Activated naive CD4-positive, alpha-beta T cell treated with anti-CD3 and anti-CD28 coated beads for 36 hours (primary cell): ENCODE results near the gene XYLT1. TPM values are rescaled to one million over a fixed set of nuclear protein-coding genes. Genes with fewer than 3 reads are reported as not detected.
A peak's percentile ranks its signal among the peaks of the same experiment; 100 is the strongest.
"Not testable (repeated sequence)": the region's sequence is repeated elsewhere in the genome, so short reads cannot be mapped to it uniquely, and the experiment has no call there.

Experiments used
- CTCF ChIA-PET: fragments of 350-600 bp; sonication (Branson Sonifier 250); formaldehyde crosslinking; loops from one replicate; lab custom pipeline; 2021; ENCODE audit warnings: antibody characterized with exemption; lab: Charles Lee
- DNase-seq: peaks from one replicate; pipeline ENCODE4 v3.0.0-alpha.2; 2020
- H3K27ac Mint-ChIP-seq: one replicate; pipeline ENCODE4 v1.8.0; 2021; ENCODE audit warnings: mild to moderate bottlenecking, mixed read lengths
- H3K27me3 Mint-ChIP-seq: one replicate; pipeline ENCODE4 v1.8.0; 2021; ENCODE audit warnings: low read depth, mixed read lengths
- H3K36me3 Mint-ChIP-seq: one replicate; pipeline ENCODE4 v1.8.0; 2021; ENCODE audit warnings: low read depth, mixed read lengths
- H3K4me1 Mint-ChIP-seq: one replicate; pipeline ENCODE4 v1.8.0; 2021; ENCODE audit warnings: low read depth, mixed read lengths
- H3K4me3 Mint-ChIP-seq: one replicate; pipeline ENCODE4 v1.8.0; 2021; ENCODE audit warnings: mild to moderate bottlenecking, moderate library complexity, mixed read lengths
- H3K9me3 Mint-ChIP-seq: one replicate; pipeline ENCODE4 v1.8.0; 2021; ENCODE audit warnings: mixed read lengths
- intact Hi-C: fragments of 100-400 bp; cut with micrococcal nuclease; formaldehyde crosslinking; loops from one replicate; pipeline ENCODE4 v1.15.1; 2023
- total RNA-seq, 2 experiments: library from RNA; stranded (reverse); gene quantifications; one replicate each; pipeline ENCODE4 v1.2.3, GENCODE V29; 2021

Gene XYLT1
- total RNA-seq, 2 experiments from 2014 or later, result 3.3 to 4.5 TPM

- Mint-ChIP-seq H3K4me1 (peaks cover 74% of the 10 kb centered on the region), H3K4me3 (no peak overlapping the region), H3K27me3 (no peaks in the 10 kb centered on the region), H3K36me3 (no peaks in the 10 kb centered on the region), H3K27ac (no peak overlapping the region), H3K9me3 (no peaks in the 10 kb centered on the region)
- intact Hi-C loops, result loop anchor here (5.0 kb wide), 1 partner anchor 71 kb away; no protein-coding TSS in a partner anchor
- no peak for DNase-seq
- CTCF ChIA-PET, result no interaction called here
Measured at GRCh38 chr16:17343728-17344127, 127.0 kb downstream of the XYLT1 start.

GRCh38 chr16:17343028-17343427 is 127.7 kb downstream of the XYLT1 start:
- Mint-ChIP-seq H3K27me3 (no peaks in the 10 kb centered on the region), H3K36me3 (no peaks in the 10 kb centered on the region), H3K27ac (no peak overlapping the region), H3K4me3 (no peak overlapping the region), H3K4me1 (peaks cover 70% of the 10 kb centered on the region), H3K9me3 (no peaks in the 10 kb centered on the region)
- peak; percentile 58 for DNase-seq
- intact Hi-C loops, result loop anchor here (5.0 kb wide), 1 partner anchor 71 kb away; no protein-coding TSS in a partner anchor
- CTCF ChIA-PET, result interaction anchor here (0.6 kb wide), 1 partner anchor 106 kb away, joined by 7 read pairs; no protein-coding TSS in a partner anchor

- peaks cover 62% of the 10 kb centered on the region for H3K4me1 Mint-ChIP-seq
- no peak overlapping the region for H3K4me3 Mint-ChIP-seq
- CTCF ChIA-PET, result no interaction called here
- no peak for DNase-seq
- intact Hi-C loops, result loop anchor here (5.0 kb wide), 1 partner anchor 70 kb away; no protein-coding TSS in a partner anchor
- no peak overlapping the region for H3K27ac Mint-ChIP-seq
- no peaks in the 10 kb centered on the region for H3K36me3 Mint-ChIP-seq
- no peaks in the 10 kb centered on the region for H3K27me3 Mint-ChIP-seq
- H3K9me3 Mint-ChIP-seq, result no peaks in the 10 kb centered on the region
Measured at GRCh38 chr16:17342031-17342430, 128.7 kb downstream of the XYLT1 start.

- Mint-ChIP-seq H3K4me3 (no peak overlapping the region), H3K9me3 (no peaks in the 10 kb centered on the region), H3K36me3 (peaks cover 1% of the 10 kb centered on the region), H3K27ac (no peak overlapping the region), H3K27me3 (no peaks in the 10 kb centered on the region), H3K4me1 (peaks cover 53% of the 10 kb centered on the region)
- intact Hi-C loops, result loop anchor here (5.0 kb wide), 1 partner anchor 69 kb away; no protein-coding TSS in a partner anchor
- CTCF ChIA-PET, result no interaction called here
- no peak for DNase-seq
Measured at GRCh38 chr16:17340804-17341203, 130.0 kb downstream of the XYLT1 start.

- Mint-ChIP-seq H3K9me3 (no peaks in the 10 kb centered on the region), H3K27ac (no peak overlapping the region), H3K4me3 (no peak overlapping the region), H3K27me3 (no peaks in the 10 kb centered on the region), H3K4me1 (peaks cover 50% of the 10 kb centered on the region), H3K36me3 (peaks cover 1% of the 10 kb centered on the region)
- CTCF ChIA-PET, result interaction anchor here (0.6 to 0.7 kb wide), 2 partner anchors 79 to 106 kb away, joined by 3 read pairs; no protein-coding TSS in a partner anchor
- no peak for DNase-seq
- intact Hi-C loops, result loop anchor here (5.0 kb wide), 1 partner anchor 68 kb away; no protein-coding TSS in a partner anchor
Measured at GRCh38 chr16:17339764-17340541, 130.8 kb downstream of the XYLT1 start.

- peaks cover 1% of the 10 kb centered on the region for H3K36me3 Mint-ChIP-seq
- no peak overlapping the region for H3K27ac Mint-ChIP-seq
- CTCF ChIA-PET, result interaction anchor here (0.6 kb wide), 1 partner anchor 140 kb away, joined by 3 read pairs; no protein-coding TSS in a partner anchor
- no peaks in the 10 kb centered on the region for H3K9me3 Mint-ChIP-seq
- DNase-seq, result no peak
- H3K27me3 Mint-ChIP-seq, result no peaks in the 10 kb centered on the region
- intact Hi-C loops, result no loop called here
- peaks cover 36% of the 10 kb centered on the region for H3K4me1 Mint-ChIP-seq
- no peak overlapping the region for H3K4me3 Mint-ChIP-seq
Measured at GRCh38 chr16:17338244-17338643, 132.5 kb downstream of the XYLT1 start.

GRCh38 chr16:17336530-17336900 is 134.2 kb downstream of the XYLT1 start:
- no peak for DNase-seq
- Mint-ChIP-seq H3K27ac (no peak overlapping the region), H3K27me3 (no peaks in the 10 kb centered on the region), H3K4me3 (no peak overlapping the region), H3K36me3 (peaks cover 1% of the 10 kb centered on the region), H3K9me3 (no peaks in the 10 kb centered on the region), H3K4me1 (peaks cover 19% of the 10 kb centered on the region)
- CTCF ChIA-PET, result no interaction called here
- intact Hi-C loops, result no loop called here

GRCh38 chr16:17335826-17336529 is 134.8 kb downstream of the XYLT1 start:
- H3K9me3 Mint-ChIP-seq, result no peaks in the 10 kb centered on the region
- no peaks in the 10 kb centered on the region for H3K27me3 Mint-ChIP-seq
- H3K4me1 Mint-ChIP-seq, result peaks cover 13% of the 10 kb centered on the region
- CTCF ChIA-PET, result interaction anchor here (0.6 to 0.7 kb wide), 2 partner anchors 64 to 186 kb away, joined by 3 read pairs; no protein-coding TSS in a partner anchor
- intact Hi-C loops, result no loop called here
- H3K4me3 Mint-ChIP-seq, result no peak overlapping the region
- DNase-seq, result no peak
- H3K27ac Mint-ChIP-seq, result no peak overlapping the region
- peaks cover 1% of the 10 kb centered on the region for H3K36me3 Mint-ChIP-seq

- H3K27ac Mint-ChIP-seq, DNase-seq, H3K27me3 Mint-ChIP-seq, H3K4me1 Mint-ChIP-seq, H3K9me3 Mint-ChIP-seq, H3K36me3 Mint-ChIP-seq, H3K4me3 Mint-ChIP-seq, intact Hi-C loops: not testable (repeated sequence)
- CTCF ChIA-PET, result interaction anchor here (0.6 to 0.7 kb wide), 2 partner anchors 63 to 185 kb away, joined by 3 read pairs; no protein-coding TSS in a partner anchor
Measured at GRCh38 chr16:17335406-17335805, 135.4 kb downstream of the XYLT1 start.

GRCh38 chr16:17334096-17334495 is 136.7 kb downstream of the XYLT1 start:
- no peak overlapping the region for H3K27ac Mint-ChIP-seq
- intact Hi-C loops, result no loop called here
- H3K9me3 Mint-ChIP-seq, result no peaks in the 10 kb centered on the region
- no peaks in the 10 kb centered on the region for H3K27me3 Mint-ChIP-seq
- H3K4me1 Mint-ChIP-seq, result peaks cover 1% of the 10 kb centered on the region
- CTCF ChIA-PET, result no interaction called here
- no peak overlapping the region for H3K4me3 Mint-ChIP-seq
- H3K36me3 Mint-ChIP-seq, result peaks cover 1% of the 10 kb centered on the region
- no peak for DNase-seq

GRCh38 chr16:17333229-17333628 is 137.5 kb downstream of the XYLT1 start:
- Mint-ChIP-seq H3K27ac (no peak overlapping the region), H3K4me3 (no peak overlapping the region), H3K9me3 (no peaks in the 10 kb centered on the region), H3K36me3 (peaks cover 1% of the 10 kb centered on the region), H3K27me3 (no peaks in the 10 kb centered on the region), H3K4me1 (peaks cover 1% of the 10 kb centered on the region)
- DNase-seq, result no peak
- CTCF ChIA-PET, result no interaction called here
- intact Hi-C loops, result no loop called here

GRCh38 chr16:17331991-17332390 is 138.8 kb downstream of the XYLT1 start:
- intact Hi-C loops, result no loop called here
- DNase-seq, result no peak
- Mint-ChIP-seq H3K4me3 (no peak overlapping the region), H3K9me3 (no peaks in the 10 kb centered on the region), H3K27me3 (no peaks in the 10 kb centered on the region), H3K36me3 (peaks cover 1% of the 10 kb centered on the region), H3K4me1 (peaks cover 4% of the 10 kb centered on the region), H3K27ac (no peak overlapping the region)
- CTCF ChIA-PET, result no interaction called here
